HS-5 (cell line): ENCODE results near the gene ENO2.
A peak's percentile ranks its signal among the peaks of the same experiment; 100 is the strongest.

Source experiments
- DNase-seq: peaks from one replicate; pipeline ENCODE4 v3.0.0-alpha.2; 2012; ENCODE audit warnings: low read depth

ENO2 gene

DNA sequence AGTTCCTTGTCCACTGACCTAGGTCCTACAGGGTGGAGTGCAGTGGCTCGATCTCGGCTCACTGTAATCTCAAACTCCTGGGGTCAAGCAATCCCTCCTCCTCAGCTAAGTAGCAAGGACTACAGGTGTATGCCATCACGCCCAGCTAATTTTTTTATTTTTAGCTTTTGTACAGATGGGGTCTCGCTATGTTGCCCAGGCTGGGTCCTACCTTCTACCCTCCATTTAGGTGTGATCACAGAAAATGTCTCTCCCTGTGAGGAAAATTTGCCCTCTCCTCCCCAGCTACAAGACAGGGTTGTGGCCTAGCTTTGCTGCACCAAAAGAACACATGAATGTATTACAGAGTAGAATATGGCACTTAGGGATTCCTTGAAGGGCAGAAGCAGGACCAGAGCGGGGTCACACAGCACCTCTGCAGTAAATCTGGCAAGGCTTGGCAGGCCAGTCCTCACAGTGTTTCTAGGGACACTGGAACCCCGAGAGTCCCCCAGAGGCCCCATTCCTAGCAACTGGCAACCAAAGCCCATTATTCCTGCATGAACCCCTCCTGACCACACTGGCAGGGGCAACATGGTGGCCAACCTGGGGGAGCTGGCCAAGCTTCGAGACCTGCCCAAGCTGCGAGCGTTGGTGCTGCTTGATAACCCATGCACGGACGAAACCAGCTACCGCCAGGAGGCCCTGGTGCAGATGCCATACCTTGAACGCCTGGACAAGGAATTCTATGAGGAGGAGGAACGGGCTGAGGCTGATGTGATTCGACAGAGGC is 2.0 kb upstream of the ENO2 start:
- no peak for DNase-seq

DNA sequence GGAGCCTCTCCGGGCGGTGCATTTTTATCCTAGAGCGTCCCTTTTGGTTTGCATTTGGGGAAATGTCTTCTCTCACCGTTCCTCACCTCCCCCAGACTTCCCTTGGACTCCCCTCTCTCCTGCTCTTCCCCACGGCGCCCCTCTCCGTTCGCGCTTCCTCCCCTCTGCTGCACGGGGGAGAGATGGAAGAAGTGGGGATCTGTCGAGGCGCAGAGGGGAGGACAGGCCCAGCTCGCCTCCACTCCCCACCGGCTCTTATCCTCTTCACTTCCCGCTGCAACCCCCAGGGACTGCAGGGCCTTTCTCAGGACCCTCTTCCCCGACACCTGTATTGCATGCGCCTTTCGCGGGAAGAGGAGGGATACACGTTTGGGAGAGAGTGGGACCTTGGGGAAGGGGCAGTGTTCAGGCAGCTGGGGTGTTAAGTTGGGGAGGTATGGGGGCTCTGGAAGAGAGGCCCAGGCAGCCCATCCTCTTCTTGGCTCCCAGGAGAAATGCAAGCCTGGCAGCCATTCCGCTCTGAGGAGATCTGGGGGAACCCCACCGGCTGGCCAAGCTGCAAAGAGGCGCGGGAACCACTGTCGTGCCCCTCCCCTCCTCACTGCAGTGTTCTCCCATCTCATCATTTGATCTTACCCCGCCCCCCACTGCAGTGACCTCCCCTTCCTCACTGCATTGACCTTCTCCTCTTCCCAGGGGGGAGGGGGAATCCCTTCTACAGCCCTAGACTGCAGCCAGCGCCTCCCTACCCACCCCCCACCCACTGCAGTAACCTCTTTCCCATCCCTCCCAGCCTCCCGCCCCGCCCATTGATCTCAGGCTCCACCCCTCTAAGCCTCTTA is 788 bp downstream of the ENO2 start:
- no peak for DNase-seq

DNA sequence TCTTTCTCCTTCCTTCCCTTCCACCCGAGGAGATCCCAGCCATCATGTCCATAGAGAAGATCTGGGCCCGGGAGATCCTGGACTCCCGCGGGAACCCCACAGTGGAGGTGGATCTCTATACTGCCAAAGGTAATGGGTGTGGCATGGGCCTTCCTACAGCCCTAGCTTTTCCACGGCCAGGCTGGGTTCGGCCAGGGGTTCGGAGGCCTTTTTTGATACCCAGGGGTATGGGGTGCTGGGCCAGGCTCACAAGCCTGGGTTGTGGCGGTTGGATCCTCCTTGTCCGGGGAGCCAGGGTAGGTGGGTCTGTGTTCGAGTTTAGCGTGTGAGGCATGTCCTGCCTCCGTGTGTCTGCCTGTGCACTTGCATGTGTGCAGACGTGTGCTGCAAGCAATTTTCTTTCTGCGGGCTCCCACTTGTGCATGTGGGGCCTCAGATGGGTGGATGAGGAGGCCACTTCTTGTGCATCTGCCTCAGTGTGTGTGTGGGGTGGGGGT is 1.5 kb downstream of the ENO2 start:
- no peak for DNase-seq

DNA sequence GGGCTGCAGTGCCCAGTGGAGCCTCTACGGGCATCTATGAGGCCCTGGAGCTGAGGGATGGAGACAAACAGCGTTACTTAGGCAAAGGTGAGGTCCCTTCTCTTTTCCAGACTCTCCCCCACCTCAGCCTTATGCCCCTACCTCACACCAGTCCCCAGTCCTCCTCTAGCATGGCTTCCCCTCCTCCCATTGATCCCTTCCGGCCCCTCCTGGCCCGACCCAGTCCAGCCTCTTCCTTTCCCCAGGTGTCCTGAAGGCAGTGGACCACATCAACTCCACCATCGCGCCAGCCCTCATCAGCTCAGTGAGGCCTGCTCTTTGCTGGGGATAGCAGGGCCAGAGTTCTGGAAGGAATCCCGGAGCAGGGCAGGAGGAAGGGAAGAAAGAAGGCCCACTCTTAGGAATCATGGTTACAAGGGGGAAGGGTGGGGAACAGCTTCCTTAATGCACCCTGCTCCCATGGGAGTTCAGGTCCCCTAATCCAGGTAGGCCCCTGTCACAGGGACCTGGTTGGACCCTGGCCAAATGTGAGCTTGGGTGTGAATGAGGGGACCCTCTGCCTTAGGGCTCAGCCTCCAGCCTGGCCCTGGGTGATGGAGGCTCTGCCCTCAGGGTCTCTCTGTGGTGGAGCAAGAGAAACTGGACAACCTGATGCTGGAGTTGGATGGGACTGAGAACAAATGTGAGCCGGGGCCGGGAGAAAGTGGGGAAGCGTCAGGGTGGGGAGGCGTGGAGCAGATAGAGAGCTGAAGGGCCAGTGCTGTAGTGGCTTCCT is 2.2 kb downstream of the ENO2 start:
- DNase-seq, result no peak

DNA sequence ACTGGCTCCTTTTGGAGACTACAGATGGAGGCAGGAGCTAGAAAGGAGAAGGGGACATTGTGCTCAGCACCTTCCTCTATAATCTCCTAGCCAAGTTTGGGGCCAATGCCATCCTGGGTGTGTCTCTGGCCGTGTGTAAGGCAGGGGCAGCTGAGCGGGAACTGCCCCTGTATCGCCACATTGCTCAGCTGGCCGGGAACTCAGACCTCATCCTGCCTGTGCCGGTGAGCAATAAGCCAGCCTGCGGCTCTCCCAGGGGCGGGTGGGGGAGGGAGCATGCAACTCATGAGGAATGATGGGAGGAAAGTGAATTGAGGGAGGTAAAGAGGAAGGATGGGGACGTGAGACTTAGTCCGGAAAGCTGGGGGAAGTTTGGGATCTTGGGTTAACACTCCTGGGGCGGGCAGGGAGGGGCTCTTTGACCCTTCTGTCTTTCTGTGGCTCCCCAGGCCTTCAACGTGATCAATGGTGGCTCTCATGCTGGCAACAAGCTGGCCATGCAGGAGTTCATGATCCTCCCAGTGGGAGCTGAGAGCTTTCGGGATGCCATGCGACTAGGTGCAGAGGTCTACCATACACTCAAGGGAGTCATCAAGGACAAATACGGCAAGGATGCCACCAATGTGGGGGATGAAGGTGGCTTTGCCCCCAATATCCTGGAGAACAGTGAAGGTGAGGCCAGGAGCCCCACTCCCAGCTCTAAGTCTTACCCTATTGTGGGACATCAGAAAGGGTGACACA is 3.3 kb downstream of the ENO2 start:
- DNase-seq, result no peak

DNA sequence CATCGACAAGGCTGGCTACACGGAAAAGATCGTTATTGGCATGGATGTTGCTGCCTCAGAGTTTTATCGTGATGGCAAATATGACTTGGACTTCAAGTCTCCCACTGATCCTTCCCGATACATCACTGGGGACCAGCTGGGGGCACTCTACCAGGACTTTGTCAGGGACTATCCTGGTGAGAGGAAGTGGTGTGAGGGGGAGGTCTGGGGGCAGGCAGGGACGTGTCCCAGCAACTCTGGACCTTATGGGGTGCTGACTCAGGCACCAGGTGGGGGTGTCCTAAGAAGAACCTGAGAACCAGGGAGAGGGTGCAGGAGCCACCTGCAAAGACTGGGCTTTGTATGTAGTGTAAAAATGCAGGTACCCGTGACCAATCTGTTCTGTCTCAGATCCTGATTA is 5.2 kb downstream of the ENO2 start:
- no peak for DNase-seq

DNA sequence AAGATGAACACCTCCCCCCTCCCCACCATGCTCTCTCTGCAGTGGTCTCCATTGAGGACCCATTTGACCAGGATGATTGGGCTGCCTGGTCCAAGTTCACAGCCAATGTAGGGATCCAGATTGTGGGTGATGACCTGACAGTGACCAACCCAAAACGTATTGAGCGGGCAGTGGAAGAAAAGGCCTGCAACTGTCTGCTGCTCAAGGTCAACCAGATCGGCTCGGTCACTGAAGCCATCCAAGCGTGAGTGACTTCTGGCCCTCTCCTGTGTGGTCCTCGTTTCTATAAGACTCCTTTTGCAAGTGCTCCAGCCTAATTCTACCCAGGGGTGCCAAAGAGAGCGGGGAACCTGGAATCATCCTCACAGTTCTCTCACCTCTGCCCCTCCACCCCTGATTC is 7.2 kb downstream of the ENO2 start:
- no peak for DNase-seq

DNA sequence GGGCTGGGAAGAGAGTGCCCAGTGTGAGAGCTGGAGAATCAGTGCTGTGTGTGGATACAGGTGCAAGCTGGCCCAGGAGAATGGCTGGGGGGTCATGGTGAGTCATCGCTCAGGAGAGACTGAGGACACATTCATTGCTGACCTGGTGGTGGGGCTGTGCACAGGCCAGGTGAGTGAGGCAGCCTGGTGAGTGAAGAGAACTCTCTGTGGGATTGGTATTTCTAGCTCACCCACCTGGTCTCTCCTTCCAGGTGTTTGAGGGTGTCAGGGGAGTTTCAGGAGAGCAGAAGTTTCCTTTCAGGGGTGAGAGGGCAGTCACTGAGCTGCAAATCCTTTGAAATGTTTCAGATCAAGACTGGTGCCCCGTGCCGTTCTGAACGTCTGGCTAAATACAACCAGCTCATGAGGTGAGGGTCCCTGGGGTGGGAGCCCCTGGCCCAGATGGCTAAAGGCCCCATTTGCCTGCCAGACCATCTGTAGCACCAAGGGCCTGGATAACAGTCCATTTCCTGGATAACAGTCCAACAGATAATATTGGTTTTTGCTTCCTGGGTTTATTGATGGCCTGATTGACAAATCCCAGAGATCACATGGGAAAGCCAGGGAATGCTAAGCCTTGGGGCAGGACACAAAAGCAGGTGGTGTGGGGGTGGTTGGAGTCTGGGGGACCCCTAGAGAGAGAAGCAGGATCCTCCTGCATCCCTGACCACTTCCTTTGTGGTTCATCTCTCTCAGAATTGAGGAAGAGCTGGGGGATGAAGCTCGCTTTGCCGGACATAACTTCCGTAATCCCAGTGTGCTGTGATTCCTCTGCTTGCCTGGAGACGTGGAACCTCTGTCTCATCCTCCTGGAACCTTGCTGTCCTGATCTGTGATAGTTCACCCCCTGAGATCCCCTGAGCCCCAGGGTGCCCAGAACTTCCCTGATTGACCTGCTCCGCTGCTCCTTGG is 7.9 kb downstream of the ENO2 start:
- no peak for DNase-seq

DNA sequence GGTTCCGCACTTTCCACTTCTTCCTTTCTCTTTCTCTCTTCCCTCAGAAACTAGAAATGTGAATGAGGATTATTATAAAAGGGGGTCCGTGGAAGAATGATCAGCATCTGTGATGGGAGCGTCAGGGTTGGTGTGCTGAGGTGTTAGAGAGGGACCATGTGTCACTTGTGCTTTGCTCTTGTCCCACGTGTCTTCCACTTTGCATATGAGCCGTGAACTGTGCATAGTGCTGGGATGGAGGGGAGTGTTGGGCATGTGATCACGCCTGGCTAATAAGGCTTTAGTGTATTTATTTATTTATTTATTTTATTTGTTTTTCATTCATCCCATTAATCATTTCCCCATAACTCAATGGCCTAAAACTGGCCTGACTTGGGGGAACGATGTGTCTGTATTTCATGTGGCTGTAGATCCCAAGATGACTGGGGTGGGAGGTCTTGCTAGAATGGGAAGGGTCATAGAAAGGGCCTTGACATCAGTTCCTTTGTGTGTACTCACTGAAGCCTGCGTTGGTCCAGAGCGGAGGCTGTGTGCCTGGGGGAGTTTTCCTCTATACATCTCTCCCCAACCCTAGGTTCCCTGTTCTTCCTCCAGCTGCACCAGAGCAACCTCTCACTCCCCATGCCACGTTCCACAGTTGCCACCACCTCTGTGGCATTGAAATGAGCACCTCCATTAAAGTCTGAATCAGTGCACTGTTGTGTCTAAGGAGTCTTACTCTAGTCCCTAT is 8.8 kb downstream of the ENO2 start:
- DNase-seq, result no peak

DNA sequence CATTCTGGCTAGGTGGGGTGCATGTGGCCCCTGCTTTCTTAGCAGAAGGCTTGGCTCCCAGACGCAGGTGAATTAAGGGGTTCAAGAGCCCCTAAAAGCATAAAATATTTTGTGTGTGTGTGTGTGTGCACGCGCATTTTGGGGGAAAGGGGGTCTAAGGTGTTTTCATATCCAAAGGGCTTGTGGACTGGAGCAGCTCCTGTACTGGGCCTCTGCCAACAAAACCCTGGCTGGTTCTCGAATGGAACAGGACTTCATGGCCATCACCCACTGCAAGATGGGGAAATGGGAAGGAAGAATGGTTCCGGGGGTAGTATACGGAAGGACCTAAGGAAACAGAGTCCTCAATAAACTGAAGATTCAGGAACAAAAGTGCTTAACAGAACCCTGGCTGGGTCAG is 9.5 kb downstream of the ENO2 start:
- no peak for DNase-seq

DNA sequence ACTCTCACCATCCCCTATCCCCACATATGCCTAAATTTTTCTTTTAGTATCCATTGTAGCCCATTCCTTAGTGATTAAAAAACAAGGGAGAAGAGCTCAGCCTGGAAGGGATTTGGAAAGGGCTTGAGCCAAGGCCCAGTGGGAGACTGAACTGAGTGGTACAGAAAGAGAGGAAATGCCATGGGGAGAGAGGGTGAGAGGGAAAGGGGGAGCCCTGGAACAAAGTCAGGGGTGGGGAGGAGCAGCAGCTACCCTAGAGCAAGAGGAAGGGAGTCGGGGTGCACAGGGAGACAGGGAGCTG is 10.8 kb downstream of the ENO2 start:
- DNase-seq, result no peak

DNA sequence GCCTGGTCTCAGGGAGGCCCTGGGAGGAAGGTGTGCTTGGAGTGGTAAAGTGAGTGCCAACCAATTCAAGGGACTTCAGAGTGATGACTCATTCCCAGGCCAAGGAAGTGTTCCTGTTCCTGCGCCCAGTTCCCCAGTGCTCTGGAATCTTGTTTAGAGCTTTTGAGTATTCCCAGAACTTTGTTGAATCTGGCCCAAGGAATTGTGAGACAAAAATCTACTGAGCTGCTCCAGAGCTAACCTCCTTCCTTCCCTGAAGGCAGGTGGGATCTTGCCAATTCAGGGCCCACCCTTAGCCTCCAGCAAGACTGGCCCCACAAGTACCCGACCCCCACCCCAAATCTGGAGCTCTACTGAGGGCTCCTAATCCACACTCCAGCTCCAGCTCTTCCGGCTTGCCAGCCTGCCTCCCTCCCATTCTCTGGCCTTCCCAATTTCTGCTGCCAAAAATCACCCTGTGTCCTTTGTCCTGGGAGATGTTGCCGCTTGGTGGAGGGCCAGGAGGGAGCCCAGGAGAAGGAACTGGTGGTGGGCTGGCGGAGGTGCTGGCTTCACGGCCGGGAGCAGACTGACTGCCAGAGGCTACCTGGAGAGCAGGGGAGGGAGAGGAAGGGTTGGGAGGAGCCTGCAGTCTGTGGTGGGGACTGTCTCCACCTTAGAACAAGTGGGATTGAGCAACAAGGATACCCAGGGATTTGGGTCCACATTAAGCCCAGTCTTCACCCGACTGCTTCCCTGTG is 11.3 kb downstream of the ENO2 start:
- DNase-seq, result peak; percentile 80

DNA sequence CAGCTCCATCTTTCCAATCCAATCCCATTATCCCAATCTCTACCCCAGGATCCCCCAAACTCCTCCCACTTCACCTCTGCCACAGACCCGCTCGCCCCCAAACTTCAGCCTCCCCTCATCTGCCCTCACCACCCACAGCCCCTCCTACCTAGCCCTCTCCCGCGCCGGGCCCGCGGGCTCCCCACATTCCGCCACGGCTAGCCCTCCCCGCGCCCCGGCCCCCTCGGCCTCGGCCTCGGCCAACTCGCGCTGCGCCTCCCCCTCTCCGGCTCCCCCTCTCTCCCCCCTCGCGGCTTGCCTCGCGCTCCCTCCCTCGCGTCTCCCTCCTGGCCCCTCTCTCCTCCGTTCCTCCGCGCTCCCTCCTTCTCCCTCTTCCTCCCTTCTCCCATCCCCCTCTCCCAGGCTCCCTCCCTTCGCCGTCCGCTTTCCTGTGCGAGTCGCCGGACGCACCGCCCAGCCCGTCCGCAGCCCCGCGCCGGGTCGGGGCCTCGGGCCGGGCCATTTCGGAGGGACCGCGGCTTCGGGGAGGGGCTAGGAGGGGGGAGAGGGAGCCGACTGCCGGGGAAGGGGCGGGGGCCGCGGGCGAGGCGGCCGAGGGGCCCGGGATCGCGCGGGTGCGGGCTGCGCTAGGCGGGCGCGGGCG is 13.1 kb downstream of the ENO2 start, which contains the start of gene ATN1:
ATN1 (plus strand) TSS at position 581 of the 643 bp plus-strand sequence. CDS start 6,043 bp downstream, outside the sequence.
- no peak for DNase-seq

DNA sequence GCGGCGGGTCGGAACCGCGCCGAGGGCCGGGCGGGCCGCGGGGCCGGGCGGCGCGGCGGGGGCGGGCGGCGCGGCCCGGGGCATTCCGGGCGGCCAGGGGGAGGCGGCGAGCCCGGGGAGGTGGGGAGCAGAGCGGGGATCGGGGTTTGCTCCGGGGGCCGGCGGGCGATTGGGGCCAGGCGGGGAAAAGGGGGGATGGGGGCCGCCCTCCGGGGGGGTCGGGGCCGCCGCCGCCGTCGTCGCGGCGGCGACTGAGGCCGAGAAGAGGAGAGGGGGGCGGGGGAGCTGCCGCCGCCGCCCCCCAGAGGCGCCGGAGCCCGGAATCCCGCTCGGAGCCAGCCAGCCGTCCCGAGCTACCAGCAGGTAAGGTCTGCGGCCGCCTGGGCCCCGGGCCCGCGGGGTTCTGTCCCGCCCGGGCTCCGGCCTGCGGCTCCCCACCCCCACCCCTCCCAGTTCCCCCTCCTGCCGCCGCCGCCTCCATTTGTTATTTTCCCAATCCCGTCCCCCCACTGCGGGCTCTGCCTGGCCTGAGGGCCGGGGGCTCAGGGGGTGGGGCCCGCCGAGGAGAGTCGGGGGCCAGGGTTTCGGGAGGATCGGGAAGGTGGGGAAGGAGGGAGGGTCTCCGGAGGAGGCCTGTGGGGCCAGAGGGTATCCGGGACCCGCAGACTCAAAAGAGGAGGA is 13.8 kb downstream of the ENO2 start:
- DNase-seq, result no peak

DNA sequence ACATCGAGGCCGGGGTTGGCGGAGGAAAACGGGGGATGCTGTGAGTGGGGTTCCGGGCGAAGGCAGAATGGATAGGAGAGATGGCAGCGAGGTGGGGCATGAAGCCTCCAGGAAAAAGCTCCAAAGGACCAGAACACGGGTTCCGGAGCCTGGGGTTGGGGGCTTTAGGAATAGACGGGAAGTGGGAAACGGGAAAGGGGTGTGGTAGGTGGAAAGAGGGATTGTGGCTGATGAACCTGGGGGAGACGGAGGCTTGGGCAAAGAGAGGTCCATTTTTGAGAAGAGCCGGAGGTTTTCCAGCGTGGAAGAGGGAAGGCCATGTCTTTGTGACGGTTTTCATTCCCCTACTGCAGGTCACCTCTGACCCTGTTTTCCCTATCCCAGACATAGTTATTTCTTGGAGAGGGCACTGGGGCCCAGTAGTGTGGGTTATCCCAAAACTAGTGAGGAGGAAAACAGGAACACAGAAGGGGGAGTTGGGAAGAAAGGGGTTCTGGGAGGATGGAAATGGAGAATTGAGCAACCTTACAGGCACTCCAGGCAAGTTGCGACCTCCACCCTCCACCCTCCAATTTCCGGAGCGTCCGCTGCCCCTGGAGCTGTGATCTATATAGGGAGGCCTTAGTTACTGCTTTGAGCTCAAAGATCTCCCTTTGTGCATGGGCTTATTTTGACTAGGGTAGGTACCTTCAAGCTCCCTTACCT is 14.5 kb downstream of the ENO2 start:
- no peak for DNase-seq

DNA sequence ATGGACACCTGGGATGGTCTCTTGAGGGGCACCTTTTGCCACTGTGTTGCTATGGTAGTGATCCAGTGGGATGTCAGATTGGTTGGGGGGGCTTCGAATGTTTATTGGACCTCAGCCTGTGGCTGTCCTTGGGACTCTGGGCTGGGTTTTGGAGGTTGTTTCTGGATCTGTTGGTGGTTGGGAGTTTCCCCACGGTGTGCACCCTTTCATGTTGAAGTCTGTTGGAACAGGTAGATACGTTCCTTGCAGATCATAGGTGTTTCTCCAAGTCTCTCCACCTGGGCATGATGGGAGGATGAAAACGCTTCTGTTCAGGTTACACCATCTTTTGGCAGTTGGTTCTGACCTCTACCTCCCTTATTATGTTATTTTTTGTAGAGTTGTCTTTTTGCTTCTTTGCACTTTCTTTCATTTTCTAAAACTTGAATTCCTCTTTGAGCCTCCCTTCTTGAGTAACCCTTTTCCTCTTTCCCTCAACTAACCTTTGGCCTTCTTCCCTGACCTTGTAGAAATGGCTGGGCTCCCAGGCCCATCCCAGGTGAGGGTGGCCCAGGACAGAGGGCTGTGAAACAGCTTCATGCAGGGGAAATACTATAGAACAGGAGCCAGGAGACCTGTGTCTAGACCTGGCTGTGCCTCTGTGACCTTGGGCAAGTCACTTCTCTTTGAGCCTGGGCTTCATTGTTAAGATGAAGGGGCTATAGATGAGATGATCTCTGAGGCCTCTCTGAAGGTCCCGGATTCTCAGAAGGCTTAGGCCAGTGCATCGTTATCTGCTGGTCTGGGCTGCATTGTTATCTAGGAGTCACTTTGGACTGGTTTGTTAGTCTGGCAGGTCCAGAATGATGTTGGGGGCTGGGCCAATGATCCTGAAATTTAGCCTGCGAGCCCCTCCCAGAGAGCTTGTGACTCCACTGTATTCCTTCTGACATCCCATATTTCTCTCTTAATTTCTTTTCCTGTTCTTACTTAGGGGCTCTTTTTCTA is 15.4 kb downstream of the ENO2 start:
- no peak for DNase-seq
